Neural cell (in vitro differentiated cells): ENCODE results near the gene ZNF709.

Source experiments
- CTCF ChIP-seq: fragments of 450-650 bp; IDR thresholded peaks from 2 replicates; pipeline ENCODE4 v1.5.1; 2014; ENCODE audit warnings: antibody characterized with exemption, mild to moderate bottlenecking, moderate library complexity; ENCODE audit not compliant: poor library complexity, severe bottlenecking
- EP300 ChIP-seq: fragments of 450-650 bp; conservative IDR thresholded peaks from 2 replicates; pipeline ENCODE4 v1.6.1; 2014; ENCODE audit warnings: antibody characterized with exemption, mild to moderate bottlenecking, moderate library complexity; ENCODE audit not compliant: poor library complexity, severe bottlenecking
- EZH2 ChIP-seq: fragments of 200-600, 300-800 bp; shearing (Covaris generic), sonication (generic); IDR thresholded peaks from 2 replicates; pipeline ENCODE4 v1.6.1; 2014; ENCODE audit warnings: antibody characterized with exemption, low read length, borderline replicate concordance, mild to moderate bottlenecking; ENCODE audit not compliant: insufficient read depth, poor library complexity, severe bottlenecking
- MXI1 ChIP-seq: fragments of 450-650 bp; conservative IDR thresholded peaks from 2 replicates; pipeline ENCODE4 v1.6.1; 2014; ENCODE audit warnings: antibody characterized with exemption, mild to moderate bottlenecking; ENCODE audit not compliant: poor library complexity, severe bottlenecking
- POLR2AphosphoS5 ChIP-seq: IDR thresholded peaks from 2 replicates; pipeline ENCODE4 v1.6.1; 2012
- REST ChIP-seq: IDR thresholded peaks from 2 replicates; pipeline ENCODE4 v1.6.1; 2012; ENCODE audit warnings: borderline replicate concordance
- SMC3 ChIP-seq: fragments of 450-650 bp; conservative IDR thresholded peaks from 2 replicates; pipeline ENCODE4 v1.6.1; 2014; ENCODE audit warnings: antibody characterized with exemption, mild to moderate bottlenecking, moderate library complexity; ENCODE audit not compliant: poor library complexity

- TF ChIP-seq EZH2 (no peak), REST (no peak), SMC3 (no peak), CTCF (no peak), POLR2AphosphoS5 (no peak), MXI1 (no peak), EP300 (no peak)
Measured at GRCh38 chr19:12526542-12526941, 41.9 kb upstream of the ZNF709 start.
